Activated CD8-positive, alpha-beta memory T cell treated with anti-CD3 and anti-CD28 coated beads for 4 hours (primary cell): ENCODE measurements around the gene ITIH4.

ENCODE experiments used
- DNase-seq, 2 donors: peaks; one replicate each; pipeline ENCODE4 v3.0.0-alpha.2; 2020; ENCODE audit warnings: low read depth in 2 of 2

Gene ITIH4

DNA sequence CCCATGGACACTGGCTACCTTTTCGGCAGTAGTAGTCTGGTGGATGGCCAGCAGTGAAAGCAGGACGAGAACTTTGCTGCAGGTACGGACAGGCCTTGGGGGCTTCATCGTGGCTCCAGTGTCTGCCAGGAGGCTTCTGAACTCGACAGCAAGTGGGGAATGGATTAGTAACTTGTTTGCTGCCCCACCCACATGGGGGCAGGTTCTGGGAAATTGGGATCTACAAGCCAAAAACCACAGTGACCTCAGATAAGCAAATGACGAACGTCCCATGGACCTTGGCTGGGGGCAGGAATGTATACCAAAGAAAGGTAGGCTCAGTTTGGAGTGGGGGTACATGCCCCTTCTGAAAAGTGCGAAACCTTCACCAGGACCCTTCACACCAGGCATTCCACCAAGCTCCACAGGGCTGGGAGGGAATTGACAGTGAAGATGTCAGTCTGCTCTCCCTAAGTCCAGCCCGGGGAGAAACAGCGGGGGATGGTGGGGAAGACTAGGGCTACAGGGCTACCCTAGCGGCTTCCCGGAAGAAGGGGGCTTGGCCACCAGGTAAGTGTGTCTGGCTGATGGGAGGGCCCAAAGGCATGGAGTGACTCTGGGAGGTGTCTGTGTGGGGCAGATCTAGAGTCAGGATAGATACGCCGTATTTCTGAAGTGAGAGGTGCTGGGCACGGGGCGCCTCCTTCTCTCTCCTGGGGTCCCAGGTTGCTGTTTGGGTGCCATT, at the start of gene ITIH4:
Gene ITIH4, minus strand, starts transcription at position 138 of the 724 bp plus-strand sequence. Its CDS starts 30 bp downstream, at position 108.
- DNase-seq = no peak

GRCh38 chr3:52880047-52880446, 49.6 kb upstream of the ITIH4 start:
- no peak for DNase-seq

- no peak for DNase-seq
These were observed 49.1 kb upstream of the ITIH4 start for GRCh38 chr3:52879581-52879980.

DNA sequence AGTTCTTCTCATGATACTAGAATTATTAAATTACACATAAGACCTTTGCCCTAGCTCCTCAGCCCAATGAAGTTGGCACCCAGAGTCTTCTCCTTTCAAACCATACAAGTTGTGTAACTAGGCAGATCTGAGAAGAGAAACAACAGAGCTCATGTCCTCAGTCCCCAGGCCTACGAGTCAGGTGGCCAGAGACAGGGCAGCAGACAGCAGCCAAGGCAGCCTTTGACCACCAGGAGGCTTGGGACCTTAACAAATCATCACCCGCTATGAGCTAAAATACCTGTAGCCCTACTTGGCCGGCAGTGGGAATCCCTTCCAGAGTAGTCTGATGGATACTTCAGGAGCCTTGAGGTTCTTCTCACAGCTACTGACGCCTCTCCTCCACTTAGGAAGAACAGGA, 48.6 kb upstream of the ITIH4 start:
- no peak for DNase-seq

DNA sequence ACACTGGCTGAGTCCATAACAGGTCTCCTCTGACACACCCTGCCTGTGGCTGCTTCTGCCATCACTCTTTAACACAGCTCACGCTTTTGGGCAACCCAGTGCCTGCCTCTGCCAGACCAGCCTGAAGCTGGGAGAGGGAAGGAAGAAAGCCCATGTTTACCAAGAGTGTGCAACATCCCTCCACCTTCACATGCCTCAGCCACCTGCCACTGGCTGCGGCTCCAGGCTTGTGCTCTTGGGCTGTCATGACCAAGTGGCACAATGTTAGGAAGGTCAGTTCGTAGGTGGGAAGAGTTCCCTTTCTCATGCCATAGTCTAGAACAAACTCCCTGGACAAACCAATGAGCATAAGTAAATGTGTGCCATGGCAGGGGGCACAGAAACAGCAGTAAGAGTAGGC, 46.6 kb upstream of the ITIH4 start:
- DNase-seq = no peak

DNA sequence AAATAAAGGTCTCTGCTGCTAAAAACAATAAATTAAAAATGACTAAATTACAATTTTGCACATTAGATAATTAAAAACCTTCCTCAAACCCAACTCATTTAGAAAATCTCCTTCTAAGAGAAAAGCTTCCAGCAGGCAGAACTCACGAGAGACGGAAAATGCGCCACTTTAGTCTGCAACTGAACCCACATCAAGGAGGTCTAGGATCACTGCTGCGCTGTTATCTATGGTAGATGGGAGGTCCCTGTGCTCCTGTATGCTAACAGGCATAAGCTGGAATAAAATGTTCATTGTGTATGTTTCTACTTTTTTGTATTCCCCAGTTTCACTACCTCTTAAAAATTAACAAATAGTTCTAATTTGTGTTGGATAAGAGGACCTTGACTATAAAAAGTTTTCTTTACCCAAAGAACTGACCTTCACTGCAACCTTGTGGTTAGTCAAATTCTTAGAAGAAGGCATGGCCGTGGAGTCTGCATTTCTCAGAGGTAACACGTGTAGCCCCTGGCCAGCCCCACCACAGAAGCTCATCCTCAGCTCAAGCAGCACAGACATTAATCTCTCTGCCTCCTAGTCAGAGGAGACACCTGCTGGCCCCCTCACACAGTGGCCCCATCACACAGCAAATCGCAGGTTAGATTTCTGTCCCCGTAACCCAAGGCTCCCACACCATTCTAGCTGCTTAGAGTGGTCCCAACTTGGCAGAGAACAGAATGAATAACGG, 44.6 kb upstream of the ITIH4 start:
- no peak for DNase-seq

- DNase-seq = no peak
These were observed 43.8 kb upstream of the ITIH4 start for GRCh38 chr3:52874160-52874701.

DNA sequence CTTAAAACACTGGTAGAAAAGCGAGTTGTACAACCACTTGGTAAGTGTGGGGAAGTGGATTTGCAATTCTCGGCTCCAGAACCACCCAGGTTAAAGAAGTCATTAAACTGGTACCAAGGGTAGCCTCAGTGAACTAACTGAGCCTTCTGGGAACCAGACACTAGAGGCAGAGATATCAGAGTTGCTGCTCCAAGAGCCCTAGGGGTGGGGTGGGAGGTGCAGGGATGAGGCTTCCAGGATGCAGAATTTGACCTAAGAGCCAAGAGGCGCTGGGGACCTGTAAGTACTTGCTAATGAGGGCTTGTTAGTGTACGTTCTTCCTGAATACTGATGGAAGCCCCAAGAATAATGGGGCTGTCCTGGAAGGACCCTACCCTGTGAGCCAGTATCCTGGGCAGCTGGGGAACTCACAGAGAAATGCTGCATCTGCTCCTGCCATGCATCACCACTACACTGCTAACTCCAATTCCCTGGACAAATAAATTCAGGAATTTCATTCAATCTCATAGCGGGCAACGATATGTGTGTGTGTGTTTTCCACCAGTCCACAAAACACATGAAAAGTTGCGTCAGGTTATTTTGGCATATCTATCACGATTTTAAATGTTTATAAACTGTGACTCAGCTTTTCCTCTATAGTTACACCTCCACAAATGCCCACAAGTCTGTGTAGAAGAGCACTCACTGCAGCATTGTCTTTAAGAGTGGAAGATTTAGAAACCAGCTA, 43.1 kb upstream of the ITIH4 start:
- DNase-seq = no peak

- no peak for DNase-seq
These were observed 41.8 kb upstream of the ITIH4 start for GRCh38 chr3:52872245-52872644.

DNA sequence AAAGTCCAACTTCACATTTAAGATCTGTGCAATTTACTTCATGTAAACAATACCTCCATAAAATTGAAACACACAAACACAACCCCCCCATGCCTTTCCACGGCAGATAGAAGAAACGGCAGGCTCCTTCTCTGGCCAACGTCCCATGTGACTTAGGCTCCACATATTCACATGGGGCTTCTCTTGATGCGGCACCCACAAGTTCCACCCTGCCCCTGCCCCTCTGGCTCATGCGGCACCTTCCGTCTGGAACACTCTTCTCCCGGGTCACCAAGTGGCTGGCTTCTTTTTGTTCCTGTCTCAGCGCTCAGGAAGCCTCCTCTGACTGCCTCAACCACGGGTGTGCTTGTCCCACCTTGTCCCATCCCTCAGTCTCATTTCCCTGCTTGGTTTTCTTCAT, 41.3 kb upstream of the ITIH4 start:
- no peak for DNase-seq

DNA sequence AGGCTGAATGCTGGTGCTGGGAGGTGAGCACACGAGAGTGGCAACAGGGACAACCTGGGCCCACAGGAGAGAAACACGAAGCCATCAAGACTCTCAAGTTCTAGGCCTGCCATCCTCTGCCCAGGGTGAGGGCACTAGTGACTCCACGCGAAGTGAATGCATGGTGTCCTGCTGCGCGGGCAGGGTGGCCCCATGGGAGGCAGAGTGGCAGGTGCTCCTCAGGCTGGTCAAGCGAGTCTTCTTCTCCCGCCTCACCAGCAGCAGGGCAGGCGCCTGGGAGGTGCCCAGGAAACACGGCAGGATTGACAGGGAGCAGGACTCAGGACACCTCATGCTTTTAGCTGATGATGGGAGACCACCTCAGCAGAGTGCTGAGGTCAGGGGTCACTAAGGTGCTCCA, 40.0 kb upstream of the ITIH4 start:
- DNase-seq = no peak

DNA sequence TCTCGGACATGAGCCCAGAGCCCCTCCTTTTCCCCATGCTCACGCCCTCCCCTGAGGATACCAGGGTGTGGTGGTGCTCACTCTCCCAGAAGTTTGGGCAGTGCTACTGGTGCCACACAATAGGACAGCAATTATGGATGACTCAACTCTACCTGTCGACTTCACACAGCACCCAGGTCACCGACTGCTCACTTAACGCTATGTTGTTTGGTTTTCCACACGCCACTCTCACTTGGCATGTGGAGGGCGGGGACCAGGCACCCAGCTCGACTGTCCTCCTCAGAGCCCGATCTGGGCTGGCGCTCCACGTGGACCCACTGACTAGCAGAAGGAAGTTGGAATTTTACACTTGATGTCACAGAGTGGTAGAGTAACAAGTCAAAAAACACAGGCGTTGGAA, 36.0 kb upstream of the ITIH4 start:
- DNase-seq = no peak

- DNase-seq = no peak
These were observed 35.5 kb upstream of the ITIH4 start for GRCh38 chr3:52865994-52866393.

DNA sequence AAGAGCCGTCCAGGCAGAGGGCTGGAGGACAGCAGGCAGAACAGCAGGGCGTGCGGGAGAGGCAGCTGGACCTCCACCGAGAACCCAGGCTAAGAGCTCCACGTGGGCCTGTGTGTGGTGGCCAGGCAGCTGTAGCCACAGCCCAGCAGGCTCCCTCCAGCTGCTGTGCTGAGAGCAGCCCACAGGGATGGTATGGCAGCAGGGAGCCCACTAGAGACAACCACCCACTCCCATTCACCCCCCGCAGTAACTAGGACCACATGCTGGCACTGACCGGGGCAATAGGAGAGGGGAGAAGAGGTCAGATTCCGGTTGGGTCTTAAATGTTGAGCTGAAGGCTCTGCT, 29.9 kb upstream of the ITIH4 start:
- DNase-seq = no peak

DNA sequence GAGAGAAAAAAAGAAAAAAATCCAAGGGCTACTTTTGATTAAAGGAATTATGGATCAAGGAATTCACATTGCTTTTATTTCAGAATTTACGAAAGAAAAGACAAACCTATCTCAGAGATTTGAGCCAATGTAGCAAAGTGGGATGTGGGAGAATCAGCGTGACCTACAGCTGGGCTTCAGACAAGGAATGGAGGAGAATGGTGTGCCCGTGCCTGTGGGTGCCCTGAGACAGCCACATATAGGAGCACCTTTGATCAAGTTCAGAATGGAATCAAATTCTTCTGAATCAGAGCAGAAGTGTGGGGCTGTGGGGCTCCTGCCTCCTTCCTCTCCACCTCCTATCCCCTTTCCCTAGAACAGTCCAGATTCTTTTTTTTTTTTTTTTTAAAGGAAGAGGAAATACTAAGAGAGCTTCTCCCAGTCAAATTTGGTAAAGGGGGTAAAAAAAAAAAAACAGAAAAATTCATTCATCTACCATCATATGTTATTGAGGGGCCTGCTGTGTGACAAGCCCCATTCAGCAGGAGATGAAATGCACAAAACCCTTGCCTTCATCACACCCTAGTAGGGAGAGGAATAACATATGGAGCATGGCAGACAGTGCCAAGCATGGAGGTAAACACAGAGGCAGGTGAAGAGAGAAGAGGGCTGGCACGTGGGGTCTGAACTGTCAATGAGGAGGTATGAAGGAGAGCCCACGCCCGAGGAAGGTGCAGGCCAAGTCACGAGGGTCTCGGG, 29.4 kb upstream of the ITIH4 start:
- no peak for DNase-seq

DNA sequence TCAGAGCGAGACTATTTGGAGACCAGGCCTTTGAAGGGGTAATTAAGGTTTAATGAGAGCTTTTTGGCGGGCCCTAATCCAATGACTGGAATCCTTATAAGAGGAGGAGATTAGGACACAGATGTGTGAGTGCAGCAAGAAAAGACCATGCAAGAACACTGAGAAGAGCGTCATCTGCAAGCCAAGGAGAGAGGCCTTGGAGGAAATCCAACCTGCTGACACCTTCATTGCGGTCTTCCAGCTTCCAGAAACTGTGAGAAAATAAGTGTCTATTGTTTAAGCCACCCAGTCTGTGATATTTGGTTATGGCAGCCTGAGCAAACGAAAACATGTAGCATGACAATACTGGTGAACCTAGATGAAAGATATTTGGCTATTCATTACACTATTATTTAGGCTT, 27.4 kb upstream of the ITIH4 start:
- DNase-seq = no peak

- DNase-seq = no peak
These were observed 26.7 kb upstream of the ITIH4 start for GRCh38 chr3:52857133-52857532.

DNA sequence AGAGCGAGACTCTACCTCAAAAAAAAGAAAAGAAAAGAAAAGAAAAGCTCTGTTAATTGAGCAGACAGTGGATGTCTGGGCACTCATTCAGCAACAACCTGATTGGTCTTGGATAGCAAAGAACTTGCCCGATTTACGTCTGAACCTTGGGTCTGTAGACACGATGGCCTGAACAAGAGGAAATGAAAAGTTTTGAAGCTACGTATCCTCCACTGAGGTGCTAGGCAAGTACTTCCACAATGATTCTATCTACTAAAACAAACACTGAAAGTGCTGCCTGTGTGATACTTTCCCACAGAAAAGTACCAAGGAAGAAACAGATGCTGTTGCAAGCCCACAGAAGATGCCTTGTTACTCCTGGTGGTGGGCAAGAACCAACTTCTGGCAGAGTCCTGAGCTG, 26.2 kb upstream of the ITIH4 start:
- no peak for DNase-seq

DNA sequence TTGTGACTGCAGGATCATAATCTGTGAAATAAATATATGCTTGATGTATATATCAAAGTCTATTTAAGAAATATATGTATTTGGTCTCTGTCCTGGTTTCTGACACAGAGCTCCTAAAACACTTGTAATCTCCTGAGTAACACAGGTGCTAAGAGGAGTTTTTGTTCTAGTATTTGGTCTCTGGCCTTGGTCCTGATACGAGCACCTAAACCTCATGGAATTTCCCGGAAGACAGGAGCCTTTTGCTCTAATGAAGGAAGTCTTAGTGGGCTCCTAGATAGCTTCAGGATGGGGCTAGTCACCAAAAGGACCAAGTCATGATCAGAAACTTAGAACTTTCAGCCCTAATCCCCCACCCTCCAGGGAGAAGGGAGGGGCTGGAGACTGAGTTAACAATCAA, 23.5 kb upstream of the ITIH4 start:
- no peak for DNase-seq

- no peak for DNase-seq
These were observed 21.9 kb upstream of the ITIH4 start for GRCh38 chr3:52852419-52852818.

- no peak for DNase-seq
These were observed 20.9 kb upstream of the ITIH4 start for GRCh38 chr3:52851348-52851747.

- no peak for DNase-seq
These were observed 19.2 kb upstream of the ITIH4 start for GRCh38 chr3:52849656-52850055.
